HL-60 (cell line): ENCODE data around the gene KRT2.

Experiments used
- CTCF ChIP-seq: IDR thresholded peaks from one replicate; pipeline ENCODE4 v1.5.1; 2011; ENCODE audit warnings: low read length, control low read depth, inconsistent platforms; ENCODE audit not compliant: insufficient read depth
- GABPA ChIP-seq: IDR thresholded peaks from 2 replicates; pipeline ENCODE4 v1.6.1; 2012; ENCODE audit warnings: low read depth
- POLR2AphosphoS5 ChIP-seq: IDR thresholded peaks from 2 replicates; pipeline ENCODE4 v1.6.1; 2012; ENCODE audit warnings: low read depth
- REST ChIP-seq: IDR thresholded peaks from 2 replicates; pipeline ENCODE4 v1.6.1; 2012; ENCODE audit warnings: low read depth; ENCODE audit not compliant: insufficient replicate concordance
- SPI1 ChIP-seq: IDR thresholded peaks from 2 replicates; pipeline ENCODE4 v1.6.1; 2012; ENCODE audit warnings: low read depth, mild to moderate bottlenecking, borderline replicate concordance

- no peak for TF ChIP-seq CTCF
- no peak for TF ChIP-seq POLR2AphosphoS5
- TF ChIP-seq REST = no peak
- TF ChIP-seq GABPA = no peak
- no peak for TF ChIP-seq SPI1
Measured at GRCh38 chr12:52602552-52602951, 49.5 kb downstream of the KRT2 start.
